GM12892 (cell line): ENCODE results near the gene CENPS.

ENCODE experiments used
- DNase-seq: peaks from one replicate; pipeline ENCODE4 v3.0.0; 2011; ENCODE audit not compliant: insufficient read length
- FAIRE-seq: peaks from 2 replicates; lab custom pipeline; 2011; peaks lifted over from hg19 to GRCh38; lab: Jason Lieb, UNC
- POLR2A ChIP-seq: IDR thresholded peaks from 2 replicates; pipeline ENCODE4 v1.6.1; 2011; ENCODE audit warnings: low read depth, low read length, control low read depth
- POLR2AphosphoS5 ChIP-seq: IDR thresholded peaks from 2 replicates; pipeline ENCODE4 v1.6.1; 2011; ENCODE audit warnings: low read depth, low read length, control low read depth
- TAF1 ChIP-seq: IDR thresholded peaks from 2 replicates; pipeline ENCODE4 v1.6.1; 2011; ENCODE audit warnings: low read depth, mild to moderate bottlenecking, control low read depth, low read length, borderline replicate concordance

CENPS gene

DNA sequence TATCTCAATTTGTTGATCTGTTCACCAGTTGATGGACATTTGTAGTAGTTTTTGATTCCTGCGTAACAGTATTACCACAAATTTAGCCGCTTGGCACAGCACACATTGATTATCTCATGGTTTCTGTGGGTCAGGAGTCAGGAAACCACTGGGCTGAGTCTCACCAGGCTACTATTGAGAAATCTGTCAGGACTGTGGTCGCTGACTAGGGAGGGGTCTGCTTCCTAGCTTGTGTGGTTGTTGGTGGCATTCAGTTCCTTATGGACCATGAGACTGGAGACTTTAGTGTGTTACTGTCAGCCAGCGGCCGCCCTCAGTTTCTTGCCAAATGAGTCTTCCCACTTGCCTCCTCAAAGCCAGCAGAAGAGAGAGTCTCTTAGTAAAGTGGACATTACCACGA, 54.3 kb downstream of the CENPS start:
- no peak for TF ChIP-seq POLR2A
- TF ChIP-seq POLR2AphosphoS5, result no peak
- TF ChIP-seq TAF1, result no peak
- FAIRE-seq, result peak; percentile 42
- no peak for DNase-seq

DNA sequence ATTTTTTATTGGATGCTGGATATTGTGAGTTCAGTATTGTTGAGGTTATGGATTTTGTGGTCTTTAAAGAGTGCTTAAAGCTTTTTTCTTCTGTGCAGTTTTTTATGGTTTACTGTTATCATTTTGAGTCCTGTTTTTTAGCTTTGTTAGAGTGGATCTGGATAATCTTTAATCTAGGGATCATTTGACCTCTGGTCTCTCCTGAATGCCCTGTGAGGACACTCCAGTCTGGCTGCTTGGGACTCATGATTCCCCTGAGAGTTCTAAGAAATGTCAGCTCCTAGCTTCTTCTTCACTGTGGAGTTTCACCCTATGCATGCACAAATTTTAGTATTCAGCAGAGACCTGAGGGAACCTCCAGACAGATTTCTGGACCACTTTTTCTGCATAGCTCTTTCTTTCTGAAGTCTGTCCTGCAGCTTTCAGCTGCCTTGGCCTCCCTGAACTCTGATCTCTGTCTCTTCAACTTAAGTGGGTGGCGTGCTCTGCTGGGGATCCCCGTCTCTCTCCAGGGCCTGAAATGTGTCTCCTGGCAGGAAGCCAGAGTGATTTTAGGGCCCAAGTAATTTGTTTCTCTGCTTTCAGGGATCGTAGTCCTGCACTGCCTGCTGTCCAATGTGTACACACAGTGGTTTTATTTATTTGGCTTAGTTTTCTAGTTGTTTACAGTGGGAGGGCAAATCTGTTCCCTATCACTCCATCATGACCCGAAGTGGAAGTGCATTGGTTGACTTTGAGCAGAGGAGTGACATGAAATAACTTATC, 59.2 kb downstream of the CENPS start:
- TF ChIP-seq TAF1, result no peak
- no peak for TF ChIP-seq POLR2A
- no peak for TF ChIP-seq POLR2AphosphoS5
- DNase-seq (no peak), FAIRE-seq (no peak)

DNA sequence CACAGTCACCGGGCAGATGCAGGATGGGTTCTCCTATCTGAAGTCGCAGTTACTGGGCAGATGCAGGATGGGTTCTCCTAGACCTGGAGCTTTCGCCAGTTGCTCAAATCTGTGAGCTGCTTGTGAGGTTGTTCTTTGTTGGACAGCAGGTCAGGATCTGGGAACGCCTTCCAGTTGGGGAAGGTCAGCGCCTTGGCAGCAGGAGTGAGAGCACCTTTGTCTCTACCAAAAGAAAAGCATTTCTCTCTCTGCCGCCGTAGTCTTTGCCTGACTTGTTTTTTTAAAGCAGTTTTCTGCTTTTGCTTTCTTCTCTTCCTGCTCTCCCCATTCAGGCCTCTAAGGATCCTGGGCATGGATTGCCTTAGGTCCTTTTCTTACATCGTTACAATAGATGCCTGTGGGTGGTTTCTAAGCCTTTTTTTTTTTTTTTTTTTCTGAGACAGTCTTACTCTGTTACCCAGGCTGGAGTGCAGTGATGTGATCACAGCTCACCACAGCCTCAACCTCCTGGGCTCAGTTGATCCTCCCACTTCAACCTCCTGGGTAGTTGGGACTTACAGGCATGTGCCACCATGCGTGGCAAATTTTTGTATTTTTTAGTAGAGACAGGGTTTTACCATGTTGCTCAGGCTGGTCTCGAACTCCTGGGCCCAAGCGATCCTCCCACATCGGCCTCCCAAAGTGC, 60.2 kb downstream of the CENPS start:
- DNase-seq, result no peak
- peak; percentile 48 for FAIRE-seq
- TF ChIP-seq TAF1, result no peak
